HepG2 (cell line): ENCODE data around the gene CCSER2. TPM values are rescaled to one million over a fixed set of nuclear protein-coding genes. Genes with fewer than 3 reads are reported as not detected.

Experiments
- ATAC-seq: fragments of 200-7000 bp; cut with Tn5 transposase; 3 replicates; pipeline ENCODE4 v1.9.1; 2020; ENCODE audit warnings: mild to moderate bottlenecking, moderate library complexity
- BruUV-seq: library from RNA; stranded (reverse); fragments of 400-500 nt; replicated peaks from 2 replicates; lab custom pipeline; 2021; lab: Mats Ljungman, UMichigan
- CTCF ChIA-PET: fragments of 300-600 bp; formaldehyde crosslinking; extraction: SDS; loops from one replicate; lab custom pipeline; 2021; ENCODE audit warnings: low total read pairs, inconsistent platforms, low intra/inter-chr PET ratio; lab: Yijun Ruan, JAX
- POLR2A ChIA-PET: fragments of 350-600 bp; sonication (Branson Sonifier 250); formaldehyde crosslinking; loops from one replicate; lab custom pipeline; 2020; ENCODE audit warnings: antibody characterized with exemption, inconsistent platforms; lab: Yijun Ruan, JAX
- DNase-seq: peaks from one replicate; pipeline ENCODE4 v3.0.0-alpha.2; 2015; ENCODE audit warnings: low spot score
- FAIRE-seq: peaks from 3 replicates; lab custom pipeline; 2011; peaks lifted over from hg19 to GRCh38; lab: Jason Lieb, UNC
- H2AFZ ChIP-seq: one replicate; pipeline ENCODE4 v1.6.1; 2011; ENCODE audit warnings: low read length, inconsistent platforms
- H3K27ac ChIP-seq: fragments of 300-600 bp; 3 replicates; pipeline ENCODE4 v1.8.0; 2011; ENCODE audit warnings: mixed run types, mild to moderate bottlenecking, mixed read lengths, low read length, inconsistent platforms; ENCODE audit not compliant: insufficient read depth; ENCODE audit errors: extremely low read length
- H3K27me3 ChIP-seq, 2 experiments: fragments of 200-600 bp in 1 of 2; 2 replicates in 1 of 2; 3 replicates in 1 of 2; pipeline versions ENCODE4 v1.6.0 to v1.8.0; 2011; ENCODE audit warnings: low read length in 2 of 2, mild to moderate bottlenecking in 2 of 2, moderate library complexity in 2 of 2, inconsistent platforms in 1 of 2; ENCODE audit not compliant: insufficient read depth in 2 of 2, control insufficient read depth in 1 of 2
- H3K36me3 ChIP-seq, 2 experiments: fragments of 200-600 bp in 1 of 2; replicated peaks in 1 of 2; 2 replicates in 1 of 2; 3 replicates in 1 of 2; pipeline versions ENCODE4 v1.5.1 to v1.8.0; 2011; ENCODE audit warnings: low read length in 2 of 2, inconsistent platforms in 1 of 2; ENCODE audit not compliant: insufficient read depth in 2 of 2, control insufficient read depth in 1 of 2
- H3K4me1 ChIP-seq: 2 replicates; pipeline ENCODE4 v1.5.1; 2012; ENCODE audit warnings: low read length, inconsistent platforms; ENCODE audit not compliant: insufficient read depth
- H3K4me2 ChIP-seq: 2 replicates; pipeline ENCODE4 v1.6.0; 2011; ENCODE audit warnings: low read depth, low read length, inconsistent platforms
- H3K4me3 ChIP-seq, 3 experiments: fragments of 200-600 bp in 1 of 3; sonication (generic), shearing (Covaris generic) in 1 of 3; replicated peaks in 1 of 3; 2 replicates each; pipeline ENCODE4 v1.5.1; 2011 to 2016; ENCODE audit warnings: low read length in 3 of 3, inconsistent platforms in 2 of 3, low read depth in 2 of 3, mild to moderate bottlenecking in 2 of 3, control low read depth in 1 of 3, mixed read lengths in 1 of 3; ENCODE audit not compliant: insufficient read depth in 1 of 3
- H3K79me2 ChIP-seq: one replicate; pipeline ENCODE4 v1.6.1; 2011; ENCODE audit warnings: low read length, inconsistent platforms; ENCODE audit not compliant: insufficient read depth
- H3K9ac ChIP-seq: 2 replicates; pipeline ENCODE4 v1.6.0; 2011; ENCODE audit warnings: mild to moderate bottlenecking, low read depth, low read length, inconsistent platforms; ENCODE audit not compliant: insufficient read depth
- H3K9me3 ChIP-seq: 2 replicates; pipeline ENCODE4 v1.5.1; 2012; ENCODE audit warnings: mild to moderate bottlenecking, low read length
- H4K20me1 ChIP-seq: 2 replicates; pipeline ENCODE4 v1.6.0; 2011; ENCODE audit warnings: inconsistent platforms, mild to moderate bottlenecking, low read length, moderate library complexity; ENCODE audit not compliant: insufficient read depth
- ATF2 ChIP-seq: sonication (generic); formaldehyde crosslinking; IDR thresholded peaks from 2 replicates; pipeline ENCODE4 v1.4.0; 2020; ENCODE audit warnings: missing genetic modification reagents
- BRF2 ChIP-seq: sonication (generic); formaldehyde crosslinking; IDR thresholded peaks from 2 replicates; pipeline ENCODE4 v1.8.1; 2022; ENCODE audit warnings: mild to moderate bottlenecking, missing genetic modification reagents
- CENPX ChIP-seq: sonication (generic); formaldehyde crosslinking; IDR thresholded peaks from 2 replicates; pipeline ENCODE4 v1.9.0; 2021; ENCODE audit warnings: mild to moderate bottlenecking, missing genetic modification reagents, moderate library complexity
- FOXA1 ChIP-seq, 2 experiments: fragments of 450-650 bp in 1 of 2; sonication (generic) in 1 of 2; formaldehyde crosslinking in 1 of 2; IDR thresholded peaks; 2 replicates each; pipeline versions ENCODE4 v1.4.0 to v1.6.1; 2016 to 2020; ENCODE audit warnings: missing genetic modification reagents in 1 of 2
- RAD21 ChIP-seq: fragments of 450-650 bp; formaldehyde crosslinking; IDR thresholded peaks from 2 replicates; pipeline ENCODE4 v1.5.0; 2020; ENCODE audit warnings: mild to moderate bottlenecking
- REL ChIP-seq: sonication (generic); formaldehyde crosslinking; conservative IDR thresholded peaks from 2 replicates; pipeline ENCODE4 v1.8.0; 2022; ENCODE audit warnings: mild to moderate bottlenecking, missing genetic modification reagents, moderate library complexity
- RXRA ChIP-seq: sonication (generic); formaldehyde crosslinking; IDR thresholded peaks from 2 replicates; pipeline ENCODE4 v1.5.1; 2020; ENCODE audit warnings: missing genetic modification reagents
- SALL1 ChIP-seq: sonication (generic); formaldehyde crosslinking; IDR thresholded peaks from 2 replicates; pipeline ENCODE4 v1.8.0; 2022; ENCODE audit warnings: mild to moderate bottlenecking, missing genetic modification reagents
- SETDB1 ChIP-seq: sonication (generic); formaldehyde crosslinking; IDR thresholded peaks from 2 replicates; pipeline ENCODE4 v1.5.1; 2020; ENCODE audit warnings: missing genetic modification reagents, mild to moderate bottlenecking, borderline replicate concordance
- ZNF275 ChIP-seq: sonication (generic); formaldehyde crosslinking; IDR thresholded peaks from 2 replicates; pipeline ENCODE4 v1.8.0; 2022; ENCODE audit warnings: missing genetic modification reagents, mild to moderate bottlenecking, inconsistent platforms, borderline replicate concordance
- WGBS: methylation state at CpG from one replicate; pipeline ENCODE4 v1.1.6; 2017; ENCODE audit warnings: low lambda C conversion rate; 5-methylcytosine and 5-hydroxymethylcytosine counted together
- in situ Hi-C: cut with HindIII; loops from 2 replicates; pipeline ENCODE4 v1.10.0; 2017; ENCODE audit warnings: low pct_unique_long_range_greater_than_20kb; ENCODE audit not compliant: extremely low pct_ligation_motif_present
- intact Hi-C: fragments of 100-400 bp; cut with micrococcal nuclease; formaldehyde crosslinking; loops from one replicate; pipeline ENCODE4 v1.10.0; 2022; ENCODE audit not compliant: unreplicated experiment
- polyA plus RNA-seq, 8 experiments: library from polyadenylated mRNA; depleted of rRNA in 3 of 8; stranded (reverse) in 7 of 8; unstranded in 1 of 8; fragments of >200 nt; fragmentation: Illumina TruSeq in 4 of 8; extraction: Trizol in 4 of 8; gene quantifications; 2 replicates each; pipeline versions ENCODE4 v1.2.1 to v1.2.3, GENCODE V29; 2011 to 2016; ENCODE audit warnings: low read depth in 4 of 8, missing spikeins in 1 of 8, mixed read lengths in 1 of 8; ENCODE audit not compliant: insufficient read depth in 1 of 8
- total RNA-seq, 5 experiments: library from RNA; depleted of rRNA; stranded (reverse); fragments of >200 nt; fragmentation: Illumina TruSeq; extraction: Trizol; gene quantifications; 2 replicates each; pipeline ENCODE4 v1.2.3, GENCODE V29; 2016; ENCODE audit warnings: low read depth in 1 of 5

The CCSER2 gene
- total and polyA plus RNA-seq, 2 of the 13 experiments (the other 11 are each of a cell fraction or from before 2014, with no cell fraction given): 13.3 to 17.2 TPM

GRCh38 chr10:84334811-84335210 is 6.4 kb downstream of the CCSER2 start:
- Histone ChIP-seq H3K4me3 (no peak overlapping the region), H2AFZ (no peak overlapping the region), H3K4me1 (peaks cover 44% of the 10 kb centered on the region), H3K9me3 (no peaks in the 10 kb centered on the region), H3K79me2 (peaks cover 74% of the 10 kb centered on the region), H3K9ac (no peak overlapping the region), H3K36me3 (no peaks in the 10 kb centered on the region; a peak in 1 of 5 replicates)
- CTCF ChIA-PET: no interaction called here
- in situ Hi-C loops (no loop called here), intact Hi-C loops (no loop called here)
- no peak for ATAC-seq
- BruUV-seq: no TSS peak
- 97% methylated on average over 2 of the region's 2 CpGs for WGBS
- TF ChIP-seq REL (no peak), BRF2 (CRISPR knock-in tag) (no peak), RAD21 (no peak), CENPX (CRISPR knock-in tag) (no peak), ATF2 (no peak), SALL1 (CRISPR knock-in tag) (no peak), ZNF275 (CRISPR knock-in tag) (no peak), RXRA (no peak), FOXA1 (IDR thresholded peaks at IDR 0.05) (no peak), FOXA1 (CRISPR knock-in tag; IDR thresholded peaks at IDR 0.05) (no peak), SETDB1 (CRISPR knock-in tag) (no peak)
- TF ChIP-seq, all 625 proteins: peak for 0
- POLR2A ChIA-PET: no interaction called here
- no peak overlapping the region for H3K27ac ChIP-seq
- FAIRE-seq (no peak), DNase-seq (no peak)
- peaks cover 19% of the 10 kb centered on the region for H4K20me1 ChIP-seq
- H3K27me3 ChIP-seq: no peaks in the 10 kb centered on the region
- no peak overlapping the region for H3K4me2 ChIP-seq
